Naive thymus-derived CD4-positive, alpha-beta T cell (primary cell): Measurements from ENCODE around the gene DMPK. TPM values are rescaled to one million over a fixed set of nuclear protein-coding genes. Genes with fewer than 3 reads are reported as not detected.
A peak's percentile ranks its signal among the peaks of the same experiment; 100 is the strongest.

Experiments
- ATAC-seq: fragments of 150-1000 bp; cut with Tn5 transposase; 2 replicates; pipeline ENCODE4 v1.10.0; 2021; ENCODE audit warnings: mild to moderate bottlenecking, moderate library complexity
- CTCF ChIA-PET: fragments of 350-600 bp; sonication (Branson Sonifier 250); formaldehyde crosslinking; loops from one replicate; lab custom pipeline; 2021; ENCODE audit warnings: antibody characterized with exemption; lab: Charles Lee
- POLR2A ChIA-PET: fragments of 350-600 bp; sonication (Branson Sonifier 250); formaldehyde crosslinking; loops from one replicate; lab custom pipeline; 2021; ENCODE audit warnings: antibody characterized with exemption, inconsistent platforms; lab: Charles Lee
- DNase-seq, 9 donors: peaks; one replicate each; pipeline versions ENCODE4 v3.0.0 to v3.0.0-alpha.2; 2020 to 2022; ENCODE audit warnings: mixed read lengths in 1 of 9
- H3K27ac ChIP-seq: one replicate; pipeline ENCODE4 v1.7.0; 2013; ENCODE audit warnings: mild to moderate bottlenecking, low read depth, low read length, moderate library complexity
- H3K27me3 ChIP-seq, 2 donors: one replicate each; pipeline ENCODE4 v1.7.0; 2013; ENCODE audit warnings: low read length in 2 of 2, mild to moderate bottlenecking in 2 of 2, moderate library complexity in 2 of 2; ENCODE audit not compliant: control insufficient read depth in 2 of 2, insufficient read depth in 2 of 2
- H3K36me3 ChIP-seq, 3 experiments: 1 replicate in 2 of 3; 2 replicates in 1 of 3; pipeline ENCODE4 v1.7.0; 2013; ENCODE audit warnings: low read length in 3 of 3, mild to moderate bottlenecking in 3 of 3, moderate library complexity in 1 of 3; ENCODE audit not compliant: insufficient read depth in 3 of 3, control insufficient read depth in 2 of 3
- H3K4me1 ChIP-seq, 2 donors: one replicate each; pipeline ENCODE4 v1.7.0; 2013; ENCODE audit warnings: low read length in 2 of 2, mild to moderate bottlenecking in 2 of 2, moderate library complexity in 1 of 2; ENCODE audit not compliant: control insufficient read depth in 2 of 2, insufficient read depth in 2 of 2
- H3K4me3 ChIP-seq: 2 replicates; pipeline ENCODE4 v1.7.0; 2013; ENCODE audit warnings: mild to moderate bottlenecking, low read length
- H3K9me3 ChIP-seq, 3 experiments: 1 replicate in 2 of 3; 2 replicates in 1 of 3; pipeline ENCODE4 v1.7.0; 2013; ENCODE audit warnings: low read length in 3 of 3; ENCODE audit not compliant: control insufficient read depth in 2 of 3
- H3K27ac Mint-ChIP-seq, 9 donors: one replicate each; pipeline ENCODE4 v1.8.0; 2020 to 2022; ENCODE audit warnings: mixed read lengths in 9 of 9, mild to moderate bottlenecking in 8 of 9, moderate library complexity in 5 of 9, inconsistent platforms in 2 of 9
- H3K27me3 Mint-ChIP-seq, 5 donors: one replicate each; pipeline ENCODE4 v1.8.0; 2021 to 2022; ENCODE audit warnings: mixed read lengths in 5 of 5, mild to moderate bottlenecking in 1 of 5
- H3K36me3 Mint-ChIP-seq, 5 donors: one replicate each; pipeline ENCODE4 v1.8.0; 2020 to 2022; ENCODE audit warnings: mixed read lengths in 5 of 5, mild to moderate bottlenecking in 3 of 5, inconsistent platforms in 1 of 5
- H3K4me1 Mint-ChIP-seq, 7 donors: one replicate each; pipeline ENCODE4 v1.8.0; 2020 to 2022; ENCODE audit warnings: mixed read lengths in 7 of 7, mild to moderate bottlenecking in 3 of 7, inconsistent platforms in 1 of 7
- H3K4me3 Mint-ChIP-seq, 10 donors: one replicate each; pipeline ENCODE4 v1.8.0; 2020 to 2022; ENCODE audit warnings: mild to moderate bottlenecking in 10 of 10, mixed read lengths in 10 of 10, moderate library complexity in 6 of 10, inconsistent platforms in 2 of 10
- H3K9me3 Mint-ChIP-seq, 11 donors: one replicate each; pipeline ENCODE4 v1.8.0; 2020 to 2022; ENCODE audit warnings: mixed read lengths in 11 of 11, mild to moderate bottlenecking in 4 of 11, inconsistent platforms in 1 of 11, moderate library complexity in 1 of 11
- intact Hi-C, 2 donors: fragments of 100-400 bp; cut with micrococcal nuclease; formaldehyde crosslinking; loops; one replicate each; pipeline ENCODE4 v1.15.1; 2023
- polyA plus RNA-seq, 2 donors: library from polyadenylated mRNA; unstranded; fragments of 300-500 nt; fragmentation: Illumina TruSeq; gene quantifications; one replicate each; pipeline ENCODE4 v1.2.3, GENCODE V29; 2021
- total RNA-seq, 6 experiments: library from RNA in 5 of 6; stranded (reverse) in 5 of 6; gene quantifications; 1 replicate in 5 of 6; 2 replicates in 1 of 6; pipeline ENCODE4 v1.2.3 and lab custom pipeline; 2021 to 2026

DMPK gene
- total and polyA plus RNA-seq, 7 experiments from 2014 or later, result 0.20 to 33.9 (median 22.9) TPM

GRCh38 chr19:45816236-45817009, 34.1 kb upstream of the DMPK start:
- DNase-seq (no peak), ATAC-seq (no peak)
- H3K9me3 Mint-ChIP-seq, result no peaks in the 10 kb centered on the region
- H3K27me3 Mint-ChIP-seq, result peaks cover 0 to 21% (median 19%) of the 10 kb centered on the region in 5 donors
- intact Hi-C loops, result loop anchor here (1.0 to 5.0 kb wide), 7 partner anchors 38 to 200 kb away; partner anchors contain the start of genes SYMPK (in 2 of the 2), FOXA3 (in 1 of the 2) and MYPOP (in 1 of the 2)
- peaks cover 0 to 7% (median 5%) of the 10 kb centered on the region in 7 donors for H3K4me1 Mint-ChIP-seq
- Histone ChIP-seq H3K4me3 (no peak overlapping the region), H3K36me3 (peaks cover 0 to 23% (median 0%) of the 10 kb centered on the region in 3 experiments), H3K4me1 (peaks cover 0 to 4% of the 10 kb centered on the region in 2 donors), H3K9me3 (no peaks in the 10 kb centered on the region), H3K27me3 (no peaks in the 10 kb centered on the region), H3K27ac (no peak overlapping the region)
- peak overlapping the region in 2 of 9 donors; percentile 29 to 42 for H3K27ac Mint-ChIP-seq
- H3K4me3 Mint-ChIP-seq, result no peak overlapping the region
- CTCF ChIA-PET, result interaction anchor here (0.6 to 2.4 kb wide), 8 partner anchors 9 to 87 kb away, joined by 3 to 12 read pairs (median 6); partner anchors contain the start of genes IRF2BP1, SIX5 and SYMPK
- peaks cover 0 to 8% (median 3%) of the 10 kb centered on the region in 5 donors for H3K36me3 Mint-ChIP-seq
- POLR2A ChIA-PET, result interaction anchor here (1.2 kb wide), 1 partner anchor 47 kb away, joined by 5 read pairs; the partner anchor contains the start of gene SIX5

- H3K27me3 ChIP-seq, result no peaks in the 10 kb centered on the region
- POLR2A ChIA-PET, result no interaction called here
- H3K27me3 Mint-ChIP-seq, result peaks cover 0 to 23% (median 19%) of the 10 kb centered on the region in 5 donors
- peak overlapping the region in 8 of 10 donors; percentile 6 to 66 (median 52) for H3K4me3 Mint-ChIP-seq
- no peaks in the 10 kb centered on the region for H3K9me3 ChIP-seq
- CTCF ChIA-PET, result interaction anchor here (0.9 to 2.4 kb wide), 4 partner anchors 10 to 67 kb away, joined by 4 to 12 read pairs (median 6); partner anchors contain the start of gene SYMPK
- H3K4me1 Mint-ChIP-seq, result peaks cover 0 to 7% (median 5%) of the 10 kb centered on the region in 7 donors
- no peak overlapping the region for H3K4me3 ChIP-seq
- H3K36me3 ChIP-seq, result peaks cover 0 to 16% (median 0%) of the 10 kb centered on the region in 3 experiments
- H3K9me3 Mint-ChIP-seq, result no peaks in the 10 kb centered on the region
- H3K4me1 ChIP-seq, result peaks cover 0 to 4% of the 10 kb centered on the region in 2 donors
- intact Hi-C loops, result loop anchor here in 1 of 2 donors (2.0 to 5.0 kb wide), 2 partner anchors 37 to 47 kb away; partner anchors contain the start of genes FOXA3 and SYMPK
- H3K27ac ChIP-seq, result no peak overlapping the region
- peak overlapping the region in 1 of 9 donors; percentile 29 for H3K27ac Mint-ChIP-seq
- H3K36me3 Mint-ChIP-seq, result peaks cover 0 to 8% (median 3%) of the 10 kb centered on the region in 5 donors
- ATAC-seq, result no peak
- no peak for DNase-seq
These were observed 33.4 kb upstream of the DMPK start for GRCh38 chr19:45815481-45816216.

- peaks cover 0 to 4% of the 10 kb centered on the region in 2 donors for H3K4me1 ChIP-seq
- peak within 1 kb of the TSS in 9 of 10 donors; percentile 6 to 66 (median 51) for H3K4me3 Mint-ChIP-seq
- H3K27ac Mint-ChIP-seq, result peak within 1 kb of the TSS in 1 of 9 donors; percentile 29
- no peak within 1 kb of the TSS for H3K4me3 ChIP-seq
- no peak within 1 kb of the TSS for H3K27ac ChIP-seq
- ATAC-seq (no peak), DNase-seq (no peak)
- ChIA-PET CTCF (interaction anchor here (0.9 kb wide), 1 partner anchor 9 kb away, joined by 5 read pairs; no protein-coding TSS in a partner anchor), POLR2A (no interaction called here)
- intact Hi-C loops, result loop anchor here in 1 of 2 donors (5.0 kb wide), 1 partner anchor 47 kb away; the partner anchor contains the start of genes FOXA3 and SYMPK
- H3K4me1 Mint-ChIP-seq, result peaks cover 0 to 7% (median 5%) of the 10 kb centered on the region in 7 donors
- H3K36me3 Mint-ChIP-seq, result peaks cover 0 to 5% (median 0%) of the 10 kb centered on the region in 5 donors
- peaks cover 0 to 10% (median 0%) of the 10 kb centered on the region in 3 experiments for H3K36me3 ChIP-seq
- H3K27me3 ChIP-seq, result no peaks in the 10 kb centered on the region
- peaks cover 0 to 2% (median 0%) of the 10 kb centered on the region in 11 donors for H3K9me3 Mint-ChIP-seq
- peaks cover 0 to 23% (median 21%) of the 10 kb centered on the region in 5 donors for H3K27me3 Mint-ChIP-seq
- H3K9me3 ChIP-seq, result no peaks in the 10 kb centered on the region
These were observed 32.7 kb upstream of the DMPK start, which contains the start of gene RSPH6A for GRCh38 chr19:45814851-45815480. RSPH6A (minus strand) TSS chr19:45815308; CDS start chr19:45815176, 132 bp downstream.

- Histone ChIP-seq H3K9me3 (no peaks in the 10 kb centered on the region), H3K36me3 (peaks cover 0 to 3% (median 0%) of the 10 kb centered on the region in 3 experiments), H3K27ac (no peak overlapping the region), H3K4me3 (no peak overlapping the region), H3K27me3 (no peaks in the 10 kb centered on the region), H3K4me1 (peaks cover 0 to 4% of the 10 kb centered on the region in 2 donors)
- Mint-ChIP-seq H3K27ac (no peak overlapping the region), H3K36me3 (peaks cover 0 to 5% (median 0%) of the 10 kb centered on the region in 5 donors), H3K4me3 (no peak overlapping the region), H3K4me1 (peaks cover 0 to 13% (median 5%) of the 10 kb centered on the region in 7 donors), H3K27me3 (peaks cover 0 to 27% (median 22%) of the 10 kb centered on the region in 5 donors), H3K9me3 (peaks cover 0 to 2% (median 0%) of the 10 kb centered on the region in 11 donors)
- ChIA-PET POLR2A (no interaction called here), CTCF (interaction anchor here (0.7 to 0.9 kb wide), 2 partner anchors 9 to 451 kb away, joined by 4 to 5 read pairs; no protein-coding TSS in a partner anchor)
- intact Hi-C loops, result no loop called here
- ATAC-seq (no peak), DNase-seq (no peak)
These were observed 32.0 kb upstream of the DMPK start for GRCh38 chr19:45814166-45814780.

- intact Hi-C loops, result no loop called here
- Mint-ChIP-seq H3K9me3 (peaks cover 0 to 2% (median 0%) of the 10 kb centered on the region in 11 donors), H3K36me3 (peaks cover 0 to 5% (median 0%) of the 10 kb centered on the region in 5 donors), H3K27ac (peak overlapping the region in 1 of 9 donors; percentile 15), H3K4me1 (peaks cover 0 to 11% (median 4%) of the 10 kb centered on the region in 7 donors), H3K27me3 (peaks cover 0 to 28% (median 22%) of the 10 kb centered on the region in 5 donors), H3K4me3 (no peak overlapping the region)
- ChIA-PET CTCF (no interaction called here), POLR2A (no interaction called here)
- Histone ChIP-seq H3K9me3 (no peaks in the 10 kb centered on the region), H3K27ac (no peak overlapping the region), H3K27me3 (no peaks in the 10 kb centered on the region), H3K4me3 (no peak overlapping the region), H3K4me1 (peaks cover 0 to 4% of the 10 kb centered on the region in 2 donors), H3K36me3 (no peaks in the 10 kb centered on the region)
- ATAC-seq (no peak), DNase-seq (no peak)
These were observed 30.0 kb upstream of the DMPK start for GRCh38 chr19:45812297-45812696.
